ENCODE measurements around the gene TENM3.

The TENM3 gene

DNA sequence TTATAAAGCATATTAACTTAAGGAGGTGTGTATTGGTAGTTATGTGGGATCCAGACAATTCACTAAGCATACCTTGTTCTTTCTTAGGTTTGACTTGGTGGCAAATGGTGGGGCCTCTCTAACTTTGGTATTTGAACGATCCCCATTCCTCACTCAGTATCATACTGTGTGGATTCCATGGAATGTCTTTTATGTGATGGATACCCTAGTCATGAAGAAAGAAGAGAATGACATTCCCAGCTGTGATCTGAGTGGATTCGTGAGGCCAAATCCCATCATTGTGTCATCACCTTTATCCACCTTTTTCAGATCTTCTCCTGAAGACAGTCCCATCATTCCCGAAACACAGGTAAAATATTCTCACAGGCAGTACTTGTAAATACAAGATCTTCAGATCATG, 487.6 kb downstream of the TENM3 start:
- DNase-seq = no peak

DNA sequence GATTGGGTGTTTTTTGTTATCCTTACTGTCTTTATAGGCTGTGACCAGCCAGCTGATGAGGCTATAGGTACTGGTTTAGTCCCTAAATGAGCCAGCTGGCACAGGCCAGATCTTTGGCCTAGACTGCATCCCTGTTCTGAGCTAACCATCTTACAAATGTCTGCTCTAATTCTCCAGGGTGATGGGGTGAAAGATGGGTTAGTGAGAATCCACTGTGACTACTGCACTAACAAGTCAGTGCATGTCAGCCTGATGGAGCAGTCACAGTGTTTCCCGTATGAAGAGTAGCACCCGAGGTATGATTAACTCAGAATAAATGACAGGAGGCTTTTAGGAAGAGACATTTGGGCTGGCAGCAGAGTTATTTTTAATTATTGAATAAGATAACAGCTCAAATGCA, 493.0 kb downstream of the TENM3 start:
- DNase-seq = no peak

DNA sequence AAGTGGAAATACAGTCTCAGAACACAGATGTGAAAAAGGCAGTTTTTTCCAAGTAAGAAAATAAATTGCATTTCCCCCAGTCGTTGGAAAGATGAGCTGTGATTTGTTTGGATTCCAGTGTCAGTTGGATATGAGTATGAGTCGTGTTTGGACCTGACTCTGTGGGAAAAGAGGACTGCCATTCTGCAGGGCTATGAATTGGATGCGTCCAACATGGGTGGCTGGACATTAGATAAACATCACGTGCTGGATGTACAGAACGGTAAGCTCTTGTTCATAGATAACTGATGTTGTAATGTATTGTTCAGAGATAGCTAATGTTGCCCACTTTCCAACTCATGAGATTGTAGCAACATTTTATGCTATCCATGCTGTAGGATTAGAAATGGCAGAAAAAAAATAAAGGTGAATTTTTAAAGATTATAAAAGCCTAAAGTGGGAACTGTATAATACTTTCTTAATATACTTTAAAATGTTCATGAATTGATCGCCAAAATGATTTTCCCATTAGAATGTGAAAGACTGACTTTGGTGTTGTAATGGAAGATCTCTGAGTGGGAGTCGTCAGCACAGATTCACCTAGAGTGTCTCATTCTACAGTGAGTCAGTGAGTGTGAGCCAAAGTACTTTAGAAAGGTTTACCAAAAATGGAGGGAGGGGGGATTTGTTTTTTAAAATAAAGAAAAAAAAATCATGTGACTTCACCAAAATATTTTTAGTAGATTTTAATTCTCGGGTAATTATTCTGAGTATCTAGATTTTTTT, 495.3 kb downstream of the TENM3 start:
- no peak for DNase-seq

DNA sequence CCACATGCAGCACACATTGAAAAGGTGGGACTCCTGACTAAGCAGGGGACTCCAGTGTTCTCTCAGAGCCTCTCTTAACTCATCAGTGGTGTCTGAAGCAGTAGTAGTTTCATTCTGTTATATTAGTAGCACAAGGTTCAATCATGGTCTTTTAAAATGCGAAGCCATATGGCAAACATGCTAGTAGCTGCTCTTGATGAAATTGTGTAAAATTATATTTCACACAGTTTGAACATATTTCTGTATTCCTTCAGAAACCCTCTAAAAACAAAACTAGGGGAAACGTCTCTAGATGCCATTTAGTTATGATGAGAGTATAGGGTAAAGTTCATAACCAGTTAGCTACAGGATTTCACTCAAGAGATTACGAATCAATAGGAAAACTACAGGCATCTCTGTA, 497.1 kb downstream of the TENM3 start:
- DNase-seq = no peak

DNA sequence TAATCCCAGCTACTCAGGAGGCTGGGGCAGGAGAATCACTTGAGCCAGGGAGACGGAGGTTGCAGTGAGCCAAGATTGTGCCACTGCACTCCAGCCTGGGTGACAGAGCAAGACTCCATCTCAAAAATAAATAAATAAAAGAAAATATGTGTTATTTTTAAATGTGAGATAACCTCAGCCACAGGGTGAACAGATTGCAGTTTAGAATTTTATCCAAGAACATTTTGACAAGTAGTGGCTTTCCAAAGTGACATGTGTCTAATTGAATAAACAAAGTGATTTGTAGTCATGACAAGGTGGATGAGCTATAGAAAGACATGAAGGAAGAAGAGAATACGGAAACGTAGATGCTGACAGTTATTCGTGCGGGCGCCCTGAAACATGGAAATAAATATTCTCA, 497.9 kb downstream of the TENM3 start:
- DNase-seq = no peak

DNA sequence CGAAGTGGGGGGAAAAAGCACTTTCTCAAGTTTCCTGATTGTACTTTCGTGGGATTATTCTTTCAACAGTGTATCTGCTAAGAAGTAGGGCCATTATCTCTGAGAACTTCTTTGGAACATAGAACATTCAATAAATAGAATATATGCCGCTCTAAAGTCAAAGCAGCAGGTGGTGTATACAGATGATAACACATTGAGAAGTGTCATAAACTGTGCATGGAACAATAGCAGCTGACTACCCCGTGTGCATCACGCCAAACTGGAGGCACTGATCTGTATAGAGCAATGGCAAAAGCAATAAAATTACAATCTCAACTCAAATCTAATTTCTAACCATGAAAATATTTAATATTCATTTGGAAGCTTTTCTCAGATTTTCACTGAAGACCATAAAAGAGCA, 498.7 kb downstream of the TENM3 start:
- DNase-seq = no peak

DNA sequence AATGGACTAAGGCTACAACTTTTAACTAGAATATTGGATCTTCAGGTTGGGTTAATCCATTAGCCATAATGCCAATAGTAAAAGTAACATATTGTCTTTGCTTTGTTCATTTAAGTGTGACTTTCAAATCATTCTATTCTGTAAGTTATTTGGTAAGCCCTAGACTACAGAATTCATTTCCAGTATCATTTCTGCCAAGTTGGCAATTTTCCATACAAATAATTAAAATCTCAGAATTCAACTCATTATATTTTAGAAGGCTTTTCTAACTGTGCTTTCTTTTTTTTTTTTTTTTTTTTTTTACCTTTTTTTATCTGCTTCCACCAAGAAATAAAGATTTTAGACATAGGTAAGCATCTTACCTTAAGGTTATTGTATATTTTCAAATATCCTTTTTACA, 500.6 kb downstream of the TENM3 start:
- no peak for DNase-seq

DNA sequence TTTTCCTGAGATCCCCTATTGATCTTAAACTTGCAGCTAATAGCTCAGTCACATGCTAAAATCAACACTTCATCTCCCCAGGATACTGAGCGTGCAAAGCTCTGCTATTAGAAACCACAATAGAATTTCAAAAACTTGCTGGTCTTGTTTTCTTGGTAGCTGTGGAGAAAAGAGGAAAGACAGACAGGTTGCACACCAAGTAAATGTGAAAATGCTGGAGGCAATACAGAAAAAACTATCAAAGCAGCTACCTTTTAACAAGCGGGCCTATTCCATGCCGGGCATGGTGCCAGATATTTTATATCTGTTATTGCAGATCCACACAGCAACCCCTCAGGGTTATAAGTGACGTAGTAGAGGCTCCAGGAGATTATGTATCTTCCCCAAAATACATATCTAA, 502.0 kb downstream of the TENM3 start:
- no peak for DNase-seq

DNA sequence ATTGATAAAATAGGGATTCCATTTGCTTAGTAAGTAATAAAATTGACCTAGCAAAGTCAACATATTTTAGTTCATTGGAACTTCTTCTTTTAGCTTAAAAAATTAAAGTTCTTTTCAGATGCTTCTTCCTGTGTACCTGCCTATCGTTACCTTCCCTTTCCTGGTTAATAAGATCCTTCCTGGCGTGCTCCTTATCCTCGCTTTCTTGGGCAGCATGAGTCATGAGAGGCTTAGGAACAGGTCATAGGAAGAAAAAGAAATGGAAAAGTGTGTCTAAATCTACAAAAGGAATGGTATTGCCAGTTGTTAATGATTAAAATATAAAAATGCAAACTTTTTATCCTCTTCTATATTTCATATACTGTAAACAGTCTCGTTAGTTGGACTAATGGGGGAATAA, 503.7 kb downstream of the TENM3 start:
- no peak for DNase-seq

DNA sequence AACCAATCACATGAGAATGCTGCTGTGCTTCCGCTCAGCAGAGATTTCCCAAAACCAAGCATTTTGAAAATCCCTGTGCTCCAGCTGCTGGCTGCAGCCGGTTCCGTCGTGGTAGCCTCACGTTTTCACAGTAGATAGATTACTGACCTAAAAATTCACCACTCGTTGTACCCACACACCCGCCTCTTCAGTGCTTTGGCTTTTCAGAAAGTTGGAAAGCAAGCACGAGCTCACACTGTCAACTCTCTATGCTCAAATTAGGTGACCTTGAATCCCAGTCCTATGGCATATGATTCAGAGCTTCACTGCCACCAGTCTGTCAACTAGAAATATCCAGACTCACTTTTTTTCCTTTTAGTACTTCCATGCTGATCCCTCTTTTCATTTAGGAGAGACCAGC, 505.1 kb downstream of the TENM3 start:
- DNase-seq = peak in 1 of 51 donors; percentile 4

DNA sequence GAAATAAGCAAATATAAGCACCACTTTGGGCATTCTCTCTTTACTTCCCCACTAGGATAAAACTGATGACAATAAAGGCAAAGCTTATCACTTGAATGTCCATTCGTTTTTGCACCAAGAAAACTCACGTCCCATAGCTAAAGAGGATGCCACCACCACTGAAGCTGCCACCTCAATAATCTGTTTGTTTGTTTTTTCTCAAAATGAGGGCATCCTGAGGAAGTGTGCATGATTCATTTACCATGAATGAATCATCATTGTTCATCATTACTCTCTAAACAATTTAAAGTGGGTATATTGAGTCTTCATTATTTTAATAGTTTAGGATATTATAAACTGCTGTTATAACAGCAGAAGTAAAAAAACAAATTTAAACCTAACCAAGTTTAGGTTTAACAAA, 505.7 kb downstream of the TENM3 start:
- DNase-seq = no peak

DNA sequence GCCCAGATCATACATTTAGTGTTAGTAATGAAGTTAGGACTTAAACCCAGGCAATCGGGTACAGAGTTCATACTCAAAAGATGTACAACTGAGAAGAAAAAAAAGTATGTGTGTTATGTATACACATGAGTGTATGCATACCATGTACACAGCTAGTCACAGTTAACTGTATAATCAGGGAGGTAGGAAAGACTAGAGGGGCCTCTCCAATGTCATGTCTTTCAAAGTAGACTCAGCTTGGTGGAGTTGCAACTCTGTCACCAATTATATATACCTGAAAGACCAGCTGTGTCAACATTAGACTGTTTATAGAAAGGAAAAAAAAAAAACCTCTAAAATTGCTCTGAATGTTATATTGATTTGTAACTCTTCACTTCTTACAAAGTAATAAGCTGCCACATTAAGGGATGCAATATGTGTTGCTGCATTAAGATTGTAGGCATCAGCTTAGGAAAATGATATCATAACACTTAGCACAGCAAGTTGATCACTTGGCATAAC, 506.5 kb downstream of the TENM3 start:
- no peak for DNase-seq

DNA sequence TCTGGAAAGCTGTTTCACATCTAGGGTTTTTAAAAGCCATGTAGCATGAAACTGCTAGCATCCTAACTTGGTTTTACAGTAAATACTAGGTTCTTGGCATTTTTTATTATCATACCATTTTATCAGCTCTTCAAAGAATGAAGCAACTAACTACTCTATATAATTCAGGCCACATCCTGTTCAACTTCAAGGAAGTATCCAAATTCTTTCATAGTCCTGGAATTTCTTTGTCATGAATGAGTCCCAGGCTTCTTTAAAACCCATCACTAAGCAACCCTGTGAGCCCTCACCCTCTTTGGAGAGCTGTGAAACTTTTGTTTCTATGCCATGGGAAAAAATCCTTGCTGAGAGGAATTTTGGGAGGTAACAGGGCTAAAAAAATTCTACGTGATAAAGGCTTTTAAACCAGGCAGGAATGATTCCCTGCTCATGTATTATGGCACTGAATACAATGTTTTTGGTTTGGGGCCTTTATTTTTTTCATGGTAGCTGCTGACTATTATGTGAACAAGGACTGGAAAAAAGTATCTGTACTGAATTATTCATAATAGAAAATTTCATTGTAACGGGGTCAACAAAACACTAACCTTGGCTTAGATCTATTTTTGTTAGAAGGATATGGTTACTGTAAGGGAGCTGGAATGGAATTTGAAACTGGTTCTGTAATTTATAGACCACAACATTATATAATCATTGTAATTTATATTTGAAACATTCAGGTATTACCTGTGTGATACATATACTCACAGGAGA, 509.1 kb downstream of the TENM3 start:
- DNase-seq = no peak

DNA sequence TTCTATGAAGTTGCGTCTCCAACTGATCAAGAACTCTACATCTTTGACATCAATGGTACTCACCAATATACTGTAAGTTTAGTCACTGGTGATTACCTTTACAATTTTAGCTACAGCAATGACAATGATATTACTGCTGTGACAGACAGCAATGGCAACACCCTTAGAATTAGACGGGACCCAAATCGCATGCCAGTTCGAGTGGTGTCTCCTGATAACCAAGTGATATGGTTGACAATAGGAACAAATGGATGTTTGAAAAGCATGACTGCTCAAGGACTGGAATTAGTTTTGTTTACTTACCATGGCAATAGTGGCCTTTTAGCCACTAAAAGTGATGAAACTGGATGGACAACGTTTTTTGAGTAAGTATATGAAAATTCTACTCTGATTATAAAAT, 511.7 kb downstream of the TENM3 start:
- DNase-seq = no peak

DNA sequence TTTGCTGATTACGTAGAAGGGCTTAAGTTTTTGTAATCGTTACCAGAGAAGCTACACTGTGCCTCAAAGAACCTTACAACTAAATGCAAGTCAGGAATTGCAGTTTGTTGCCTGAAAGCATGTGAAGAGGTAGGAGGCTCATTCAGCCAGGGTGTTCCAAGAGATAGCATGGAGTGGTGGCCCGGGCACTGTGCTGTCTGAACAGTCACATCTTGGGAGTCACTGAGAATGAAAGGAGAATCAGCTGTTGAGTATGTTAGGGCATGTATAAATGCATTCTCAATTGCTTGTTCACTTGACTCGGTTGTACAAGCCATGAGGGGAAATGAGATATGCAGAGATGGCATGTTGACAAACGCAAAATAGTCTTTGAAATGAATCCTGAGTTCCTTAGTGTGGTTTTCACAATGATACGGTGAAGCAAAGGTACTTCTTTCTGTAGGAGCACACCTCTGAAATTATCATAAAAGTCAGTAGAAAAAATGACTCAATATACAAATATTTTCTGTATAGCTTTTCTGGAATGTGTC, 513.0 kb downstream of the TENM3 start:
- DNase-seq = no peak

DNA sequence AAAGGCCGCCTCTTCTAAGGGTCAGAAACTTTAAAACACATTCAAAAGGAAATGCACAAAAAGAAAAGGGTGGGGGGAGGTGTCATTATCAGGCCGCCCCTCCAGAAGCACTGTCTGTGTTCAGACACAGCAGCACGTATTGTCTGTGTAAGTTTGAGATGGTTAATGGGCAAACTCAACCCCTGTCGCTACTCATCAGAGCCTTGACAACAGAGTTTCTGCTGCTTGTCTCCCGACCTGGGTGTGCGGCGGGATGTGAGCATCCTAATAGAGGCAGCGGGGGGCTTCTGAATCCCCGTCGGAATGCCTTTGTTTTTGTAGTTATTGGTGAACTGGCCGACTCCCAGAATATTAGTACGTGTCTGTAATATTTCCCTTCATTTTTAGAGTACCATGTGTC, 515.1 kb downstream of the TENM3 start:
- no peak for DNase-seq

DNA sequence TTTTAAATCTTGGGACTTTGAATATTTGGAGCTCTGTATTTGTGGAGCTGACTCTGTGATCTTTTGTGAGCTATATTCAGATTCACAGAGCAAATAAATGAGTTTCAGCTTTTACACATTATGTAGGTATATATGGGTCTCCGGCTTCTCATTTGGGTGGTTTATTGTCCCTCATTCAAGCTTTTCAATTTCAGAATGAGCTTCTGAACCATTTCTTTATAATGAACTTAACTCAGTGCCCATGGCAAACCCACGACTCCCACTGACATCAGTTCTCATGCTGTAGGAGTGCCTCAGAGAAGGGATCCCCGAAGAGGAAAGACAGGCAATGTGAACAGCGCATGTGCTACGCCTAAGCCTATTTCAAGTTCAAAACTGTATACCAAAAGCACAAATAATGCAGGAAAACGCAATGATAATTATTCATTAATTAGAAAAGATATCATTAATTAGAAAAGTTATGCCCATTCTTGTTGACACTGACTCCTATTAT, 517.4 kb downstream of the TENM3 start:
- DNase-seq = no peak

DNA sequence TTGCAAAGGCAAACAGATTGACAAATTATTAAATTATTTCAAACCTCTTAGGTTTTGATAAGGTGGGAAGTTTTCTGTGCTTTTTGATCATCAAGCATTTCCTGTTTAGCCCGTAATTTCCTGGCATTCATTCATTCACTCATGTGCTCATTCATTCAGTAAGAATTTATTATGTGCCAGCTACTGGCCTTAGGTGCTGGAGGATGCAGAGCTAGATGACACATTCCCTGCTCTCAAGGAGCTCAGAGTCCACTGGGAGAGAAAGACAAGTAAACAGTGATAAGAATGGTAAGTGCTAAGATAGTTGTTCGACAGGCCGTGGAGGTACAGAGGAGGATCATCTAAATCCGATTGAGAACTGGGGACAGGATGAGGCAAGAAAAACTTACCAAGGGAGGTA, 520.9 kb downstream of the TENM3 start:
- no peak for DNase-seq

DNA sequence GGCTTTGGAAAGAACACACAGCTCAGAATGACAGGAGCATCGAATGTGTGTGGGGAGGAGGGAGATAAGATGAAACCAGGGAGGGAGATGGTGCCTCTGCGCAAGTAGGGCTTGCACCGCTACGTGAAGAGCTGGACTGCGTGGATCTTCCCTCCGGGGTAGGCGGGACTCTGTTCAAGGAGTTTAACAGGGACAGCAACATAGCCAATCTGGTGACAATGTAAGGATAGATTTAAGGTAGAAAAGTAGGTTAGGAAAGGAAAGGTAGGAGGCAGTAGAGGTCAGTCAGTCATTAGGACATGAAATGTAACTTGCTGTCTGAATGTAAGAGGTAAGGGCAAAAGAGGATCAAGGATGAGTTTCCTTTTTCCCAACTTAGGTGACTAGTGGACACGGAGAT, 521.4 kb downstream of the TENM3 start:
- no peak for DNase-seq

DNA sequence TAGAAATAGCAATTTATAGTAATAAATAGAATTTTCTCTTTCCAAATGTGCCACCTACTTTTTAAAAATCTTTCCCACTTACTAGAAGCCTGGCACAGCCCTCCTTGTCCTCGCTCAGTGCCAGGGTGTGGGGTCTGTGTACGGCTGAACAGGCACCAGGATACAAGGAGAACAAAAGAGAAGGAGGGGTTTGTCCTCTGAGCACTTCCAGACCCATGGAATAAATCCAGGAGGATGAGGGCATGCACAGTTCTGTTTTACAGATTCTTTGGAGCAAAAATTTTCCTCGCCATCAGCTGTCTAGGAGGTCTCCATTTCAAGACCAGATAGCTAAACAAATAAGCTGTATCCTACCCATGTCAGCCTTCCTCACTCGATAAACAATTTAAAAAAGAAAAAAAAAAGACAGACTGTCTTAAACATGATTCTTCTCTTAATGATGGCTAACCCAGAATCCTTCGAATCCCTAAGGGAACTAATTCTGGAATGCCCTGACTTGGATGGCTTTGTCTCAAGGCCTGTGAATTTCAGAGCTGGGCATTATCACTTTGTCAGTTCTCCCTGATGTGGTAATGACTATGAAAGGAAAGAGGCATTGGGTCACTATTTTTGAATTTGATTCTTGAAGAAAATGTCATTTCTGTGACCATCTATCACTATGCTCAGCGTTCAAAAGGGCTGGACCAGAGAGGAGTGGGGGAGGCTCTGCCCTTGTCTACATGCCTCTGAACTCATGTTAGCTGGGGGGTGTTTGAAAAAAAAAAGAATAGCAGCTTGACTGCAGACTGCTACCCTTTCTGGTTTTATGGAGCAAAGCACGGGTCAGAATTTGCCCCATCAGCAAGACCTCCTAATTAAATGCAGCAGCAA, 523.0 kb downstream of the TENM3 start:
- DNase-seq = peak in 1 of 51 donors; percentile 2

DNA sequence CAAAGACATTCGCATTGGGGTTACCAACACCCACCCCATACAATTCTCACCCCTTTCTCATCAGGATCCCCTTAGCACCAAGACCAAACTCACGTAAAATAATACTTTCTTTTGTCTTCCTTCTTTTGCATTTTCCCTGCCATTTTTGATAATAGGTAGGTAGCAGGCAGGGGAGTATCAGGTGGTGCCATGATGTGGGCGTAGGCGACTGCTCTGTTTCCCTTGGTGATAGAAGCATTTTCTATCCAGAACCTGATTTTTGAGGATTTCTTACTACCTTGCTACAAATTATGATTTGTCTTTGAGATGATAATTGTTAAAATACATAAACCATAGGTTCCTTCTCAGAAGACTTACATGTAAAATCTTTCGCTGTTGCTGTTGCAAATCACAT, 523.7 kb downstream of the TENM3 start:
- no peak for DNase-seq

DNA sequence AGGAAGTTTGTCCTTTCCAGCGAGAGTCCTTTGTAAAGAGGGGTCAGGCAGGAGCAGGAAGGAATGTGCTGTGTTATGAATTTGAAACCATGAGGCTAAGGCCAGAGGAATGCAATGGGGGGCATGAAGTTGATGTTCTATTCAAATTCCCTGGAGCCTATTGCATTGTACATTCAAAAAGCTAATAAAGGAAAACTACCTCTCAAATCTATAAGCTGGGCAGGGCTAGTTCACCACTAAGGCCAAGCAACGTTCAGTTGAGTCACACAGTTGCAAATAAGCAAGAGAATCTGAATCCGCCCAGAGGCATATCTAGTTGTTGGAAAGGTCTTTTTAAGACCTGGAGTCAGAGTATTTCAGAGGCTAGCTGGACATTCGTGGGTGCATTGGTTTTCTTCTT, 525.6 kb downstream of the TENM3 start:
- DNase-seq = no peak
